NCI-H146 (cell line): ENCODE measurements around the gene TMCC1.
"Not testable (repeated sequence)": the region's sequence is repeated elsewhere in the genome, so short reads cannot be mapped to it uniquely, and the experiment has no call there.

Source experiments
- DNase-seq: peaks from one replicate; lab custom pipeline; 2025; lab: John Stamatoyannopoulos, UW

Gene TMCC1

DNA sequence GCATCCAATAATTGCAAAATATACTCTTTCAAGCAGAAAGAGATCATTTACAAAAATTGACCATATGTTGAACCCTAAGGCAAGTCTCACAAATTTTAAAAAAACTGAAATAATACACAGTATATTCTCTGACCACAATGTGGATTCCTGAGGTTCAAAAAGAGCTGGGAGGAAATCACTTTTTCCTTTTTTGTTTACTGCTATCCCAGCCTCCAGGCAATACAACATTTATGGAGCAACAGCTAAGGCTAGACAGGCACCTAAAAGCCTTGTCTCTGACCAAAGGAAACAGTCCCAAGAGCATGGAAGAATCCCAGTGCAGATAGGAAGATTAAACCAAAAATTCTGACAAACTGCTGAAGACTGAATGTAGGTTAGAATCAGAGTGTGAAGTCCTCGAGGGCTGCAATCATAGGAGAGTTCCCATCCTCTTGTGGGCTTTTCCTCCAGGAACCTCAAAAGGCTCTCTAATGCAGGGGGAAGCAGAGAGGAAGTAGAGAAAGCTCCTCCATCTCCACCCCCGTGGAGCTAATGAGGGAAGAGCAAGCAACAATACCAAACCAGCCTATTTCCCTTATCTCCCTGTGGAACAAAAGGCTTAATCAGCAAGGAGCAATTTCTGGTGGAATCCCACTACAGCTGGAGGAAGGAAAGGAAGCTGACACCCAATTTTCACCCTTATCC lies 57.0 kb downstream of the TMCC1 start:
- peak; percentile 80 for DNase-seq

DNA sequence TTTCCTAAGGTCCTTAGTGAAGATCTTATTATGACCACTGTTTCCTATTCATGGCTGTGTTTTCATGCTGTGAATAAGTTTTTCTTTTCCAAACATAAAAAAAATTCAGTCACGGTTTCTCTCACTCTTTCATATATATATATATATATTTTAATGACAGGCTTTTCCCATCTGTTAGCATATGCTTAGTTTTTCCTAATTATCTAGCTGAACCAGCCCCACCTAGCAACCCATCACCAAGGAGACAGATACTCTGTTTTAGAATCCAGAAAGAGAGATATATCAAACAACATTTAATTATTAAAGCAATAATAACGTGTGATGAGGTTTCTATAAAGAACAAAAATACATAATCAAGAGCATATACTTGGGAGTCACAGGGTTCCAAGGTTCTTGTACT lies 58.3 kb downstream of the TMCC1 start:
- no peak for DNase-seq

DNA sequence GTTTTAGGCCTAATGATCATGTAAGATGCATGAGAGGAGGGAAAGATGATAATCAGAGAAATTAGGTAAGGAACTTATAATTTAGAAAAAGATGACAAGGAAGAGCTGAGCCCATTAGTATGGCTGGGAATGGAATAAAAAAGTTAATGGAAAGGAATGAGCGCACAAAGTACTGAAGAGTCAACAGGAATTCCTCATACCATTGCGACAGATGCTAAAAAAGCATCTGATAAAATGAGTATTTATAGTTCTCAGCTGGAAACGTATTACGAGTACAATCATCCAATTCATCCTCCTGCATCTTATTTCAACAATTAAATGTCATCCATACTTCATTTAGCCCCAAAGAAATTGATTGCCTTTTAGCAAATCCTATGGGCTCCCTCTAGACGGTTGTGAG lies 58.9 kb downstream of the TMCC1 start:
- peak; percentile 26 for DNase-seq

DNA sequence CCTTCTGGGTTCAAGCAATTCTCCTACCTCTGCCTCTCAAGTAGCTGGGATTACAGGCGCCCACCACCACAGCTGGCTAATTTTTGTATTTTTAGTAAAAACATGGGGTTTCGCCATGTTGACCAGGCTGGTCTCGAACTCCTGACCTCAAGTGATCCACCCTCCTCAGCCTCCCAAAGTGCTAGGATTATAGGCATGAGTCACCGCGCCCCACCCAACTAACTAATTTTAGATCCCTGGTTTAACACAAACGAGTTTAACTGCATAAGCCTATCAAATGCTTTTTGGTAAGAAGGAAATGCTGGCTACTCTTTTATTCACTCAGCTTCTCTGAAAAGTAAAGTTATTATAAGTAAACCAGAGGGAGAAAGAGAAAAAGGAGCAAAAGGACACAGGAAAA lies 61.6 kb downstream of the TMCC1 start:
- not testable (repeated sequence) for DNase-seq

DNA sequence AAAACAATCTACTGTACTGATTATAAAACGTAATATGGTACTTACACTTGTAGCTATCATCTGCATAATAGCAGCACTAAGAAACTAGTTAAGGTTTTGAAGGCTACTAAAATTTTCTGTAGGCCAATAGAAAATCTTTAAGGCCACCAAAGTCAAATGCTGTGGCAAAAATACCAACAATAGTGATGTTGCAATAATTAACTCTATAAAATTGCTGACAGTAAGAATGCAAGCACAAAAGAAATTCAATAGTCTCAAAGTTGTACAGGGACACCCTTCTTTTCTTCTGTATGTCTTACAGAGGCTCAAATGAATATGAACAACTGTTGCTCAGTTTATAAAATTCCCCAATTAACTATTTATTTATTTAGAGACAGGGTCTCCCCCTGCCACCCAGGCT lies 62.0 kb downstream of the TMCC1 start:
- DNase-seq = no peak

DNA sequence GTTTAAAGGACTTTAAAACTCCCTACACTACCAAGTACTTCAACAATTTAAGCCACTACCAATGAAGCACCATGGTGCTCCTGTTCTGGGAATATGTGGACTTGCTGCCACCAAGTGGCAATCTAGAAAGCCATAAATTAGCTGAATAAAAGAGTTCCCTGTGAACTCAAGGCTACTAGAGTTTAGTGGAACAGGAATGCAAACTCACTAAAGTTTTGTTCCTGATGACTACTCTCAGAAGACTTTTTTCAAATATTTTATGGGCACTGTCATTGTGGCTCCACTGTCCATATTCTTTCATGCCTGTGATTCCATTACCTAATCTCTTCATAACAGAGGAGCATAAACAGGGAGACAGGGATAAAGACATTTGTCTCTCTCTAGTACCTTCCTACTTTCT lies 63.9 kb downstream of the TMCC1 start:
- DNase-seq = peak; percentile 72

DNA sequence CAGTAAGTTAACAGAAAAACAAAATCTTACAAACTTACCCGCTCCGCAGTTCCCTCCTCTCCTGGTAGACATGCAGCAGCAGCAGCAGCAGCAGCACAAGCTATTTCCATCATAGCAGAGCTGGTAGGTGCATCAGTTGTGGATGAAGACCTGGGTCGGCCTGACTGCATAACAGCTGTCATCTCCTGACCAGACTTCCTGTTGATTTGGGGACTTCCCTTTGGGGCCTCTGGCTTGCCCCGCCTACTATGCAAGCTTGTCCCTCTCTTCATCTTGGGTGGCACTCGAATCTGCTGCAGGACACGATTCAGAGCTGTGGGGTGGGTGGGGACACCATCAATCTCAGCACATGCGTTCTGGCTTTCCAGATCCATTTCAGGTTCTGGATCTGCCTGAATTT lies 65.7 kb downstream of the TMCC1 start:
- DNase-seq = no peak

DNA sequence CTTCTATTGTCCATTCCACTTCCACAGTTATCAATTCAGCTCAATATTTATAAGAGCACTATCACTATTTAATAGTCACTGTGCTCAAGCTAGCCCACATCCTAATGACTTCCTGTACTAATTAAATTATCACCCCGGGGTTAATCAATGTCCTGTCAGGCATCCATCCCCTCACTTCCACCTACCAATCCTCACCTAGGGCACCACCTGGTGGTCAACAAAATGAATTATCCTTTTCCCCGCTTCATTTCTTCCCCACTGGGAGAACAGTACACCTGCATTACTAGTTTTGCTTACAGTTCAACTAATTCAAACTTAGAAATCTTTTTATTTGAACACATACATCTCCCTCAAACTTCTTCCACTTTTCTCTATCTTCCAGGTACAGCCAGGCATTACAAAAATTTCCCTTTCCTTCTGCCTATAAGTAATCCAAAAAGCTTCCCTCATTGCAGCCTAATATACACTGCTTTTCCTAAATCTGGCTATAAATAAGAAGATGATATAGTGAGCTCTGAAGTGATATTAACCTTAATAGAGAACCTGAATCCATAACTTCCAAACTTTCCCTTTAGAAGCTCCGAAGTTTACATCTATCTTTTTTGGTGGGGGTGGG lies 68.5 kb downstream of the TMCC1 start:
- DNase-seq = peak; percentile 86

DNA sequence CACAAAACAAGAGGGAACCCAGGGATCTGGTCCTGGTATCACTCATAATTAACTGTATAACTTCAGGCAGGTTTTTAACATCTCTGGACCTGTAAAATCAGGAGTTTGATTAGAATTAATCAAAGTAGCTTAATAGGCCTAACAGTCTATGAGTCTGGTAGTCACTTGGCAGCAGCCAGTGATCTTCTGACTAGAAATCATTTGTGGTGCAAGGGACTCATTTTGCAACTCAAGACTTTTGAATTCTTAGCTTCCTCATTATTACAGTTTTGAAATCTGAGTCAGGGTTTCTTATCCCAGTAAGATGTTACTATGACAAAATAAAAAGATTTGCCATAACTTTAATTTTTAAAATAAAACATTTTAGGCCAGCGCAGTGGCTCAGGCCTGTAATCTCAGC lies 70.8 kb downstream of the TMCC1 start:
- no peak for DNase-seq

DNA sequence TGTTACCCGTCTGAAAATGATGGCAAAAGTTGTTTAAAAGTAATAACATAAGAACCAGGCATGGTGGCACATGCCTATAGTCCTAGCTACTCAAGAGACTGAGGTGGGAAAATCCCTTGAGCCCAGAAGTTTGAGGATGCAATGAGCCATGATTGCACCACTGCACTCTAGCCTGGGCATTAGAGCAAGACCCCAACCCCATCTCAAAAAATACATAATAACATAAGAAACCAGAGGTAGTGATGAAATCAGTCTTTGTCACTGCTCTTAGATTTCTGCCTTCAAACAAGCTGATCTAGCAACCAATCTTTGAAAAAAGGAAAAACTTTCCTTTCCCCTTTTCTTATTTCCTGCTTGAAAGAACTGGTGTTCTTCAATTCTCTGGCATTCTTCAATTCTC lies 71.3 kb downstream of the TMCC1 start:
- no peak for DNase-seq

DNA sequence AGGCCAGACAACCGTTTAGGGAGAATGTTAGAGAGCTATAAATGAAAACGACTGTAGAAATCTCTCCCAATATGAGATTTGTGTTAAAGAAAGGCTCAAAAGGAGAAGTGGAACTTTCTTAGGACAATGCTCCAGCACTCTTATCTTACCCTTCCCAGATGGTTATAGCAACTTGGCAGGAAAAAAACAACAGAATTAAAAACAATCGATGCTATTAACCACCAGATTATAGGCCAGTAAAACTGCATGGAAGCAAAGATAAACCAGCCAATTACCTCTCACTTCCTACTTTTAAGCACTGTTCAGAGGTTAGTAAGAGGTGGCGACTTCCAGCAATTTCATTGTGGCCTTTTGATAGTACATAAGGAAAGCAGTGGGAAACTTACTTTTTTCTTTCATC lies 72.9 kb downstream of the TMCC1 start:
- DNase-seq = no peak

DNA sequence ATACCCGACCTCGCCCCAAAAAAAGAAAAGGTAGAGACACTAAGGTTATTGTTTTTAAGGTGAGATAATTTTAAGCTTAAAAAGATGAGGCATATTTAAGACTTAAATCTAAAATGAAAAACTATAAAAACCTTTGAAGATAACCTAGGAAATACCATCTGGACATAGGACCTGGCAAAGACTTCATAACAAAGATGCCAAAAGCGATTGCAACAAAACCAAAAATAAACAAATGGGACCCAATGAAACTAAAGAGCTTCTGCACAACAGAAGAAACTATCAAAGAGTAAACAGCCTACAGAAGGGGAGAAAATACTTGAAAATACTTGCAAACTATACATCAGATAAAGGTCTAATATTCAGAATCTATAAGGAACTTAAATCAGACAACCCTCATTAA lies 80.9 kb downstream of the TMCC1 start:
- DNase-seq = no peak

DNA sequence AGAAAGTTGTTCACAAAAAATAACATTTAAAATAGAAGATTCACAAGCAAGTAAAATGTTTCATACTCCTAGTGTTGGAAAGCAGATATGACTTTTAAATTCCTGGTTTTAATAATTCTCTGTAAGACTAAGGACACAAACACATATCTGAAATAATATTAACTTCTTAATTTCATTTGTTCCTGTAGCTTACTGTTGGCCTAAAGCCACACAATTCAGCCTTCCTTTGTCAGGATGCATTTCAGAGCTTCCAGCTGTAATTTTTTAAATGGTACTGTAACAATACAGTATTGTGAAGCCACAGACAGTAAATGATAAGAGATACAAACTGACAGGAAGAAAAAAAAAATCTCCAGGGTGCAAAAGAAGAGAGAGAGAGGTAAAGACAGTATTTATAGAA lies 84.2 kb downstream of the TMCC1 start:
- DNase-seq = peak; percentile 46

DNA sequence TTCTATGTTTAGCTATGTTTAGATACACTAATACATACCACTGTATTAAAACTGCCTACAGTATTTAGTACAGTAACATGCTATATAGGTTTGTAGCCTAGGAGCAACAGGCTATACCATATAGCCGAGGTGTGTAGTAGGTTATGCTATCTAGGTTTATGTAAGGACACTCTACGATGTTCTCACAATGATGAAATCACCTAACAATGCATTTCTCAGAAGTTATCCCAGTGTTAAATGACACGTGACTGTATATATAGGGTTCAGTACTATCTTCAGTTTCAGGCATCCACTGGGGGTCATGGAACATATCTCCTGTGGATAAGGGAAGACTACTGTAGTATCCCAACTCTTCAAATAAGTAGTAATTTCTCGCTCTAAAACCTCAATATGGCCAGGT lies 97.4 kb downstream of the TMCC1 start:
- no peak for DNase-seq

DNA sequence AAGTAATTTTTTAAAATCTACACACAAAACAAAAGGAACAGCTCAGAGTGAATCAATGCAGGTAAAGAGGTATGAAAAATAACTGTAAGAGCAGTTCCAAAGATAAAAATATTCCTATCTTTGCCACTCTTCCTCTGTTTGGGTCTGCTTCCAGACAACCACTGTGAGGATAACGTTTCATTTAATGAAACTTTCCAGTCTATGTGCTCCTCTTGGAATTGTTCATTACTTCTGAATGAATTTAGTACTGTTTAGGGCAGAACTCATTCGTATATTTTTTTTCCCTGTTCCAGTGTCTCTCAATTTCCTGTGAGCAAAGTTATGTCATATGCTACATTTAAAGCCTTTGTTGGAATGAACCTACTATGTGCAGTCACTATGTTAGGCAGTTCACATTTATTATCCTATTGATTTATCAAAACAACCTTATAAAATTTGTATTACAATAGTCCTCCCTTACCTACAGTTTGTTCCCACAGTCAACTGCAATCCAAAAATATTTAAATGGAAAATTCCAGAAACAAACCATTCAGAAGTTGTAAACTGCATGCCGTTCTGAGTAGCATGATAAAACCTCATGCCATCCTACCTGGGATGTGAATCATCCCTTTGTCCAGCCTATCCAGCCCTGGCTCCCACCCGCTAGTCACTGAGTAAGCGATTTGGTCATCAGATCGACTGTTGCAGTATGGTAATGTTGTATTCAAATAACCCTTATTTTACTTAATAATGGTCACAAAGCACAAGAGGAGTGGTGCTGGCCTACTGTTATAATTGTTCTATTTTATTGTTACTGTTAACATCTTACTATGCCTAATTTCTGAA lies 98.1 kb downstream of the TMCC1 start:
- DNase-seq = peak; percentile 8

DNA sequence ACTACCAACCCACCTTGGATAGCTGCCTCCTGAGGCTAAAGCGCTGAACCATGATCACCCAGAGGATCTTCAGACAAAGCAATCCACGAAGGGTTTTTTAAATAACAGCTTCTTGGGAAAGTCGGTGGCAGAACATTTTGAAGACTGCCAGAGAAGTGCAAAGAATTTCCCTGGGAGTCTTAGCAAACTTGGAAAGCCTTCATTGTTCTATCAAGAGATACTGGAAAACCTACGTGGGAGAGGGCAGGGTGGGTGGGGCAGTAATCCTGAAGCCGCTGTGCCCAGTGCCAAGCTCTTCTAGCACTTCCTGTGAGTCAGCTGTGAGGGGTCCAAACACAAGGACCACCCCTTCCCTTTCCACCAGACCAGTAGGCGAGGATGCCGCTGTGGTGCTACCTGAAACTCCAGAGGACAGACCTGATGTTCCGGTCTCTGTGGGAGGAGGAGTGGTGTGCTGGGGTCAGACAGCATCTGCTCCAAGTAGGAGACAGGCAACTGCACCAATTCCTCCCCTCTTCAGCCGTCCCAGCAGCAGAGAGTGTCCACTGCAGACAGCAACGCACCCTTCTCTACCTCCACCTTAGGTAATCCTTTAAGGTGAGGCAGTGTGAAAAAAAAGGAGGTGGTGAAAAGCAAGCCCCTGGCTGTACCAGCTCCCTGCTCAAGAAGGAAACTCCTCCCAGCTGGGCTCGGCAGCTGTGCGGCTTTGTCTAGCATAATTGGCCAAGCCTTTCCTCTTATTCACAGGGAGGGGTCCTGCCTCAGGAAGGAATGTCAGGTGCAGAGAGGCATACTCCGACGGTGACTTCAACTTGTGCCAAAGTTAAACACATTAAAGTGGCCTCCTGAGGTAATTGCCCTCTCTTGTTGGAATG lies 99.0 kb downstream of the TMCC1 start:
- DNase-seq = peak; percentile 96

DNA sequence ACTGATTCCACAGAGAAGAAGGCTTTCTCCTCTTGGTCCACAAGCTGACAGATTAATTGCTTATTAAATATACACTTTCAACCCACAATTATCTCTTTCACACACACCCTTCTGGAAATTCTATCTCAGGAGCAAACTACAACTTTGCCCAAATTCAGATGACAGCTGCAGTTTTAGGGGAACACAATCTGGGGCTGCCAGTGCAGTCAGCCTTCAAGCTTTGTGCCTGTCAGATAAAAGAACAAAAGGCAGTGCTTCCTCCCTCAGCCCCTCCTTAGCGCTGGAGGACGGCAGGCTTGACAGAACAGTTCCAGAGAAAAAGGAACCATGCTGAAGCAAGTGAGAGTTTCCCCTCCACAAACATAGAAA lies 99.6 kb downstream of the TMCC1 start:
- peak; percentile 65 for DNase-seq

DNA sequence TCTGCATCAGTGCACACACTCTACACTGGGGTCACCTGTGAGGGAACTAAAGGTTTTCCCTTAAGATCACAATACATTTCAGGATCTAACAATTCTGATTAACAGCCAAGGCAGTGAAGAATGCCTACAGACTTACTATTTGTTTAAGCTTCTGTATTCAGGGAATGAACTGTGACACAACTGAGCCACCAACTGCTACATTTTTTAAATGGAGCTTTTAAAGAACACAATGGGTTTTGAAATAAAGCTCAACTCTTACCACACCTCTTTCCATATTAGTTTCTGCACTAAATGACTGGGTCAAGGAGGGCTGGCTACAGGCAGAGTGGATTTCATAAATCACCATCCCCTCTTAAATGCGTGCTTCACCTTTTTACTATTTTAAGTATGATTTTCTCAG lies 100.2 kb downstream of the TMCC1 start:
- DNase-seq = no peak

DNA sequence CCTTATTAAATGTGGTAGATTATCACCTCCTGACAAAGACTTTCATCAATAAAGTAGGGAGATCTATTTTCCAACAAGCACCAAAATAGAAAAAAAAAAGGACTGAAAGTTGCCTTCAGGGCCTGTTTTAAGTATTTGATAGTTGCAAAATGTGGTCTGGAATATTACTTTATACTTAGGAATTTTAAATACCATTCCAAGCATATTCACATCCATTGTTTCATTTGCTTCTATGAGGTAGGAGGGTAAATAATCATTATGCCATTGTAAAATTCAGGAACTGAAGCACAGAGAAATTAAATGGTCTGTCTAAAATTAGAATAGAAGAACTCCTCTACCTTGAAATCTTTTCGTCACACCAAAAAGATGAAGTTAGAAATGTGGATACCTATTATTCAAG lies 110.0 kb downstream of the TMCC1 start:
- DNase-seq = no peak

DNA sequence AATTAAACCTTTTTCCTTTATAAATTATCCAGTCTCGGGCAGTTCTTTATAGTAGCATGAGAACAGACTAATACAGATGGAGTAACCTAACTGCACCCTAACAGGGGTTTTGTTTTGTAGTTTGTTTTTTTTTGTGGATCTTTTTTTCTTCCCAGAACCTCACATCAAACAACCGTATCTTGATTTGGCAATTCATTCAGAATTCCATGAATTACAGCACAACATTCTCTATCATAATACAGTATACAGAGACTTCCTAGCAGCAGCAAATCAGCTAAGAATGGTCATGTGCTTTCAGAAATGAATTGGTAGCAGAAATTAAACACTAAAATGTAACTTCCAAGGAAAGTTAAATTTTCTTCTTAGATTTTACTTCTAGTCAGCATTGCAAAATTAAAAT lies 114.6 kb downstream of the TMCC1 start:
- no peak for DNase-seq

DNA sequence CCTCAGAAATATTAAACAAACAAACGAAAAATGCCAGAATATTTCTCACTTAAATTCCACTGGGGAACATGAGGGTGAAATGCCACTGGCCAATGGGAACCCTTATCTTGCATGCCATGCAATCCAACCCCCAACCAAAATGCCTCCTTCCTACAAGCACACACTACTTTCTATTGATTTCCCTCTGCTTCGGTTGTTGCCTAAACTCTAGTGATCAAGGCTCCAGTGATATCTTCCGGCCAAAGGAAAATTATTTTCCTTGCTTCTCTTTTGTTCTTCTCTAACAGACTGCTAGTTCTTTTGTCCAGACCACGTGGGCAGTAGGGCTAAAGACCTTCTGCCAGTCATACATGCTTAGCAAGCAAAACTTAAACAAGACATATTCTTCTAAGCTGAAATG lies 115.7 kb downstream of the TMCC1 start:
- no peak for DNase-seq

DNA sequence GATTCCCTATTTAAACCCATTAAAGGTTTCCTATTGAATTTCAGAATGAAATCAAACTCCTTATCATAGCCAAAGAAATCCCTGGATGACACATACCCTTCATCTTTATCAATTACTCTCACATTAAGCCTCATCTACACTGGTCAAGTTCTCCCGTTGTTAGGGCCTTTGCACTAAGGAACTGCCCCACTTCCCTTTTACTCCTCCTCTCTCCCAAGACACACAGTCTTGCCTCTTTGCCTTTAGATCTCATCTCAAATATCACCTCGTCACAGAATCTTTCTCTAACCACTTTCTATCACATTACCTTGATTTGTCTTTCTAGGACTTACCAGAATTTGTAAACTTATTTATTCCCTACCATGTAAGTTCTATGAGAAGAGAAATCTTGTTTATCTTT lies 117.6 kb downstream of the TMCC1 start:
- DNase-seq = no peak
